NCI-H187 (cell line): ENCODE results near the gene STARD13.

Experiments used
- DNase-seq, 2 experiments: peaks; one replicate each; lab custom pipeline; 2025; lab: John Stamatoyannopoulos, UW

The STARD13 gene

DNA sequence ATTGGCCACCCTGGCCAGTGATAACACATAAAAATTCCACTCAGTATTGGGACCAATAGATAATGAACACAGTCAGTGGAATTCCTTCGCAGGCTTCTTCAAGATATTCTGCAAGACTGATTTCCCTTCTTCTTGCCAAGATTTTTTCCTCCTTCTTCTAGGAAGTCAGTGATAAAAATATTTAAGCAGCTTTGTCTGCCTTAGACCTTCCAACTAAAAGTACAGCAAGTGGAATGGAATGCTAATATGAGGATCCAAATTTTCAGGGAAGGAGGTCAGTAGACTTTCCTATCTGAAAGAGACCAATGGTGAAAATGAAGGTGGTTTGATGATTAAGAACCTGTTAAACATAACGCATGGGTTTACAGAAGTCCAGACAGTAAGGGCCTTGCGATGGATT, 9.6 kb downstream of the STARD13 start:
- DNase-seq, result no peak

DNA sequence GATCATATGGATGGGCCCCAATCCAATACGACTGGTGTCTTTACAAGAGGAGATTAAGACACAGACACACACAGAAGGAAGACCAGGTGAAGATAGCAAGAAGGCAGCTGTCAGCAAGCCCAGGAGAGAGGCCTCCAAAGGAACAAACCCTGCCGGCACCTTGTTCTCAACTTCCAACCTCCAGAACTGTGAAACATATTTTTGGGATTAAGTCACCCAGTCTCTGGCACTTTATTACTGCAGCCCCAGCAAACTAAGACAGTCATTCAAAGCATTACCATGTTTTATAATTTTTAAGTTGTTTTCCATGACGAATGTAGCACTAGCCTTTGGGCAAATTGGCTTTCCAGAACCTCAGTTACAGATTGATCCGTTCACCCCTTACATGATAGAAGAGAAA, 11.3 kb downstream of the STARD13 start:
- DNase-seq, result no peak

DNA sequence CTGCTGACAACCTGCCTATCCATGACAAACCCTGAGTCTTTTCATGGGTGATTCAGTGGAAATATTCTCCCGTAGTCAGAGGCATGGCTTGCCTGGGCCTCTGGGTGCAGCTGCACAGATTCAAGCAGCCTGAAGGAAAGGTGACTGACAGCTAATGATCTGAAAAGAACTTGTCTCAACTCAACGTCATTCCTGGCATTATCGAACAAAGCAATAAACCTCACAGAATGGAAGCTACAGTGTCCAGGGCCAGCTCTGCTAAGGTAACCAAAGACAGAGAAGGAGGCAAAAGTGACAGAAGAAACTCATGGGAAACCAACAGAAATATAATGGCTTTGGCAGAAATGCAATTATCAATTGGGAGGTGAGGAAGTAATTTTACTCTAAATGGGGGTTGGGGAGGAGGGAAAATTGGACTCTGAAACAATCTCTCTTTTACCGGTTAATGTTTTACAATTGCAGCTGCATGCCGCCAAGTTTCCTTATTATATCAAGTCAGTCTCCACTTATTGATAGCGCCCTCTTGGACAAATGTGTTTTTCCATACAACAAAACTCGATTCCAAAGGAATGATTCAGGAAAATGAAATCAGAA, 12.9 kb downstream of the STARD13 start:
- DNase-seq, result no peak

DNA sequence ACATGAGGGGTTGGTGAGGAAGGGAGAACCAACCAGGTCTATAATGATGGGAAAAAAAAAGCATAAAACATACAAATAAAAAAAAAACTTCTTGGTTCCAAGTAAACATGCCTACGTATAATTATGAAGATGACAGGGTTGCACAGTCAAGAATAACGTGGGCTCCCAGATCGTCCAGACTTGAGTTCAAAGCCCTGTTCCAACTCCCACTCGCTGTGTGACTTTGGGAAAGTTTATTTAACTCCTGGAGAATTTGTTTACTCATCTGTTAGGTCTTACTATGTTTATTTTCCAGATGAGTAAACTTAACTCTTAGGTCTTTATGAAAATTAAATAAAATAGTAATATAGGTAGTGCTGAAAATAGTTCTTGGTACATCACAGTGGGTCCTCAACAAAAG, 13.8 kb downstream of the STARD13 start:
- DNase-seq, result no peak

DNA sequence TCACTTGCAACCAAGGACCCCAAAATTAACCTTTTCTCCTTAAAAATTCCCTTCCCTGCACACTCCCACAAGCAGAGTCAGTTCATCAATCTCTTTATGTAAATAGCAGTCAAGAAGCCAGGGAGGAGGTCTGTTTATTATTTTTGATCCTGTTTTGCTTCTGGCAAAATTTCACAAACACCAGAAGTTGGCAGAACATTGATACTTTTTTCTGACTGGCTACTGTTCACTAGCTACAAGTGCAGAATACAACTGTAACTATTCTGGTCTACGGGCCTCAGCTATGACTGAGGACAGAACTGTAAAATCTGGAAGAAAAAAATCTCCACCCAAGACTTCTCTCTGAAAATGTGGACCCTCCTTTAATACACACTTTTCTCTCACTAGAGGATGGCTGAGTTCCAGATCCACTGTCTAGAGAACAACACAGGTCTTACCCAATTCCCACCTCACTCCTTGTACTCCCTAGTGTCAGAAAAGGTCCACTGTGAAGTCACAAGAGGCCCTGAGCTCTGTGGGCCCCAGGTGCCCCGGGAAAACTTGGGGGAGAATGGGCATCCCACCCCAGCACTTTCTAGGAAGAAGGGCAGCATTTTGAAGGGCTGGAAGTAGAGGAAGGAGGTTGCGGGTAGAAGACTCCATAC, 14.5 kb downstream of the STARD13 start:
- no peak for DNase-seq

DNA sequence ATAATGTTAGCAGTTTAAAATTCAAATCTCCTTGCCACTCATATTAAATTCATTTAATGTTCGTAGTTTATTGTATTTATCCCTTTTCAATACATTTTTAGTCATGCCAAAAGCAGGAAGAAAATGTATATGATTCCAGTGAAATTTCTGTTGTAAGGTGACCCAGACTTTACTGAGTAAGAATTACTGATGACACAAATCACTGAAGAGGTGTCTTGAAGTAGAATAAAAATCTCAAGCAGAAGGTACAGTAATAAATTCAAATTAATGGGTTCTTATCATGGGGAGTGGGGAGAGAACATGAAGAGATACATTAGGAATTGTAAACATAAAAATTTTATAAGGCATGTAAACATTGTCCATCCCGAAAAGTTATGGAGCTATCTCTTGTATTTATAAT, 19.9 kb downstream of the STARD13 start:
- DNase-seq, result no peak

DNA sequence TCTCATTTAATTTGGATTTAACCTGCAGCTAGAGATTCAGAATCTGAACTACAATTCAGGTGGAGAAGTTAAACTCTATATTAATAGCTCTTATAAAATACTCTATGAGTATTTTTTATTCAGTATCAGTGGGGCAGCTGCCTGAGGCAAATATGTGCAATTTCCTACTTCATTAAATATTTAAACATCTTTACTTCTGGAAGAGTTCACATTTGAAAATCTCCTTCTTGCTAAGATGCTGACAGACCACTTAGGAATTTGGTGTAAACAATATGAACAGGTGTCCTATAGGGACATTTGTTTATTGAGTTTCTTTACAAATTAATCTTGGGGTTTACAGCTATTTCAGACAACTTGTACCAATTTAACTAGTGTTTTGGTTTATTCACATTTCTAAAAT, 20.4 kb downstream of the STARD13 start:
- DNase-seq, result no peak

DNA sequence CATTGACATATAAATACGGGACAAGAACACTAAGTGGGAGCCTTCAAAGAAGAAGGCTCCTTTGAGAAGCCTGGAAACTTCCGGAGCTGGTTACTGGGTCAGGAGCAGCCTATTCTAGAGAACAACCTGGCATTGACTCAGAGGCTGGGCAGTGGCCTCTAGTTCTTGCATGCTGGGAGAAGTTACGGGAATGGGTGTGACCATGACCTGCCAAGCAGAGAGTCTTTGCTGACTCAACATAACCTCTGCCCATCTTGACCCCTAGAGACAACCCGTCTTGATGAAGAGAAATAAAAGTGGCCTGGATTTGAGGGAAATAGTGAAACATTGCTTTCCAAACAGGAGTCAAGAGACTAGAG, 21.0 kb downstream of the STARD13 start:
- no peak for DNase-seq

DNA sequence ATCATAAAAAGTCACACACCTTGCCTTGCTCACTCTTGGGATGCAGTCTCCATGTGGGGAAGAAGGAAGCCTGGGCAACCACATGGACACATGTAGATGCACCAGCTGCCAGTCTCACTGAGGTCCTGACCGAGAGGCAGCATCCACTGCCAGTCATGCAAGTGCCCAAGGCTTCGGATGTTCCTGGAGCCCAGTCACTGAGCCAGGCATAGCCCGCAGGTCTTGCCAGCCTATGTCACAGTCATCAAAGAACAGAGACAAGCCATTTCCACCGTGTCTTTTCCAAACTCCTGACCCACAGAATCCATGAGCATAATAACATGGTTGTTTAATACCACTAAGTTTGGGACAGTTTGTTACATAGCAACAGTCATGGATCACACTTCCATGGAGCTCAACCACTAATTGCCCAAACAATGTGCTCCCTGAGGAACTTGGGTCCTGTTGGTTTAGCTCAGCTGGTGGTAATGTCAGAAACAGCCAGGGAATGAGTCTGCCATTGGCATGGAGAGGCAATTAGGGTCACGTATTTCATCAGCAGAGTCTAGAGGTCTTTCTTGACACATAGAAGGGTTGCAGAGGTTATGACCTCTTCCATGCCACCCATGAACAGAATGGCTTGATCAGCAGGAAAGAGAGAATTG, 21.5 kb downstream of the STARD13 start:
- no peak for DNase-seq

DNA sequence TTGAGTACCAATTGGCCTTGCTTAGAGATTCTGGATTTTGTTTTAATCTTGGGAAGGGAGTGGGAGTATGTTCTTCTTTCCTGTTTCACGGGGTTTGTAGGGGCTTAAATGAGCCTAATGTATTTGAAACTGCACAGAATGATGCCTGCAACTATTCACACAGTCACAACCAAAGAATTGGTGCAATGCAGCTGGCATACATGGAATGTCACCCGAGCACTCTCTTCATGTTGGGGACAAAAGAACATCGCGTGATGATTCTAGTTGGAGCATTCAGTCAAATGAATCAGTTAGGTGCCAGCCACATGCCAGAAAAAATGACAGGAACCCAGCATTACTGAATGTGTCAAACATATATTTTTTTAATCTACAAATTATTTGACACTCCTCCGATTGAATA, 22.1 kb downstream of the STARD13 start:
- DNase-seq, result no peak

DNA sequence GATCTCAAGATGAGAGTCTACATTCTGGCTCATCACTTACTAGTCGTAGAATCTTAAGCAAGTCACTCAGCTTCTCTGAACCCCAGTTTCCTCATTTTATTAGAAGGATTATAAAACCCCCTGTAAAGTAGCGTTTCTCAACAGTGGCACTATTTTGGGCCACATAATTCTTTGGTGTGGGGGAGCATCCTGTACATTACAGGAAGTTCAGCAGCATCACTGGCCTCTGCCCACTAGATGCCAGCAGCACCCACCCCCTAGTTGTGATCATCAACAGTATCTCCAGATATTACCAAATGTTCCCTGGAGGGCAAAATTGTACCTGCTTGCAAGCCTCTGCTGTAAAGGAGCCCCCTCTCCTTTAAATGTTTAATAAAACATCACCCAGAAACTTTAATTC, 22.6 kb downstream of the STARD13 start:
- DNase-seq, result no peak

DNA sequence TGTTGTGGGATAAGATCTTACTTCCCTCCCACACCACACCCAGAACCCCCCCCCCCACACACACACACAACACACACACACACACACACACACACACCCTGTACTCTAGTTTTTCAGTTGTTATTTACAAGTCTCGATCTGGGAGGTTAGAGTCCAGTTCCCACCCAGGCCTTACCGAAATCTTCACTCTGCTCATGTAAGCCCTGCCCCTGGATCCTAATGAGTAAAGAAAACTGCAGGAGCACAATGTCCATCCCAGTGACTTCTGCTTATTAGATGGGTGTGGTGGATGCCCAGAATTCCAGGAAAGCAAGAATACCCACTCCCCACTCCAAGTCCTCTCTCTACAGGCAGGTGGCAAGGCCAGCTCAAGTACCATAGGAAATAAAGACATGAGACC, 23.0 kb downstream of the STARD13 start:
- DNase-seq, result no peak

DNA sequence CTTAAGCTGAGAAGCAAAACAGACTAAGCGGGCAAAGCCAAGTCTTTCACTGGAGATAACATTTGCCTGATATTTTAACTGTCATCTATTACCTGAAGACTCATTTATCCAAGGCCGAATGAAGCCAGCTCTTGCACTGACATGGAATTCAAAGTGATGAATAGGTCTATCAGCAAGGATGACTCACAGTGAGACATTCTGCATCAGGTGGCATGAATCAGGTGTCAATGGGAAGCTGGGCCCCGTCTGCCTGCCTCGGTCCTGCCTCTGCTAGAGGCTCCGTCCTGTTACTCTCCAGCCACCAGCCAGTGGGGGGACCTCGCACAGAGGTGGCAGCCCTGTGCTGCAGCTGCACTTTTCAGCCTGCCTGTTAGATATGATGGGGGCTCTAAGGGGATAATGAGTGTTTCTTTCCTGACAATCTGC, 23.5 kb downstream of the STARD13 start:
- DNase-seq, result no peak

DNA sequence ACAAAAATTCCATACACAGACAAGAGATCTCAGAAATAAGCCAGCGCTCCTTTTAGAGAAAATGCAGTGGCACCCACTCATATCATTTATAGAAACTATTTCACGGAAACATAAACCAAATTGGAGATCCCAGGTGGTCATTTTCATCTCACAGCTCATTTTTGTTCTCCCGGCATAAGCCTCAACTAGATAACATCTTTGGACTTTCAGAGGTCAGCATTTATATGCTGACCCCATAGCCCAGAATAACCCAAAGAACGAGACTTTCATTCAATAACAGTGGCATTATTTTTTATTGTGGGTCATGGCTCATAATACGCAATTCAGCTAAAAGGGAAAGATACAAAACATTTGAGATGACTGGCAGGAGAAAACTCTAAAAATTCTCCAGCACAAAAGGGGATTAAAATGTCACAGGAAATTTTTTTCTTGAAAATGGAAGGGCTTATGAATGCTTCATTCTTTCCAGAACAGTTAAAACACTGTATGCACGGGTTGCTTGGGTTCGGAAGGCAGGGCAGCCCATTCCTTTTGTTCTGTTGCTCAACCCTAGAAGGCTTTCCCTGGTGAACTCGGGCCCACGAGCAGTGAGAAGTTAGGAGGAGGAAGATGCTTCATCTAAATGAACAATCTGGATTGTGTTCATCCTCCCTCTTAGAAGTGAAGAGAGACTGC, 24.0 kb downstream of the STARD13 start:
- DNase-seq, result no peak

DNA sequence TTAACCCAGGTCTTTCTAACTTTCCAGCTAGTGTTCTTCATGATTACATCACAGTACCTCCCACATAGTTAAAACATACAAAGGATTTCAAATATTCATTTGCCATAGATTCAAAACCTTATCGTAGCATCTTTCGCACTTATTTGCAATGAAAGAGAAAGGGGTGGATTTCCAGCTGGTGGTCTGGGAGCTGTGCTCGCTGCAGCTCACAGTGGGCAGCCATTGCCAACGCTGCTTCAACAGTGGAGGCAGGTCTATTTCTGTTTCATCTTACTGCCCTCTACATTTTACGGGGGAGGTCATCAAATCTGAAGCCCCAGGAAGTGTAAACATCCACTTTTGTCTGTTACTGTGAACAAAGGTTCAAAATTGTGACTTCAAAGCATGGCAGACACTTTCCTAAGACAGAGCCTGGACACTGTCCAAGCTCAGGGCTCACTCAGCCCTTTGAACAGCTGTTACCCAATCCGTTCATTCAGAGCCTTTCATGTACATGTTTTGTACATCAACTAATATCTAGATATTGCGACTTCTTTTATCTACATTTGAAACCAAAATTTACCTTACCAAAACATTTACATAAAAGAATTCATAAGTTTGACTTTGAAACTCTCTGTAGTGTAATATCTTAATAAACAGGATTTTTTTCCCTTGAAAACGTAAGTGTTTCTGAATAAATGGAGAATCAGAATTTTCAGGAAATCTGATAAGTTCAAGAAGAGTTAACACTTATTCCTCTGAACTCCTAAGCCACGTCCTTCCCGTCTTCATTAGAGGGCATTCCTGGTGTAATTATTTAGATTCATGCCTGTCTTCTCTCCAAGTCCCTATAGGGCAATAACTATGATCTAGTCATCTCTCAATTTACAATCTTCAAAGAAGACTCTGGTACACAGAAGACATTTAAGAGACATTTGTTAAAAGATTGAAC, 25.1 kb downstream of the STARD13 start:
- no peak for DNase-seq

DNA sequence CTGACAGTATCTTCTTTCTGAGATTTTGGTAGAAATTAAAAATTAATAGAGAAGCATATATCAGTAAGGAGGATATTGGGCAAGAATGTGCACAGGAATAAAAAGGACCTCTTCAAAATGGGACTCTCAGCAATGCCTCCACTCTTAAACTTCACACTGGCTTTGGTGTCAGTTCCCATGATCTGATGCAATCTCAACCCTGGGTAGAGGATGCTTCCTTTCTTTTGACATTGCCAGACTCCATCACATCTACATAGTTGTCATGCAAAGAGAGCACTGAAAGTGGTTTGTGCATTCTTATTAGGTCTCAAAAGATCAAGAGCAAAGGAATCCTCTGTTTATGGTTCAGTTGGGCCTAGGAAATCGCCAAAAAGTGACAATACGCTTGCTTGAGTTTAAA, 26.3 kb downstream of the STARD13 start:
- no peak for DNase-seq

DNA sequence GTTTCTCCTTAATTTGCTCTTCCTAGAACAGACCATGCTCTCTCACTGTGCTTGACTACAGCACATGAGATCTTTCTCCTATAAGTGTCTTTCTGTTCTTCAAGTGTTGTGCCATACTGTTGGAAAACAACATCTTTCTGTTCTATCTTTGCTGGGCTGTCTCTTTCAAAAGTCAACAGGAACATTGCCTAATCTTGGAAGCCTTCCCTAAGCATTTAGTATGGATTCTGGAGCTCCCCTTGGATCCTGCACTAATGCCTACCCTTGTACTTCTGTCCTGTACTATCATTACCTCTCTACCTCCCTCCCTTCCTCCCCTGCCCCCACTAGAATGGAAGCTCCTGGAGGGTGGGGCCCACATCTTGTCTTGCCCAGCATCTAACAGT, 26.8 kb downstream of the STARD13 start:
- DNase-seq, result no peak

DNA sequence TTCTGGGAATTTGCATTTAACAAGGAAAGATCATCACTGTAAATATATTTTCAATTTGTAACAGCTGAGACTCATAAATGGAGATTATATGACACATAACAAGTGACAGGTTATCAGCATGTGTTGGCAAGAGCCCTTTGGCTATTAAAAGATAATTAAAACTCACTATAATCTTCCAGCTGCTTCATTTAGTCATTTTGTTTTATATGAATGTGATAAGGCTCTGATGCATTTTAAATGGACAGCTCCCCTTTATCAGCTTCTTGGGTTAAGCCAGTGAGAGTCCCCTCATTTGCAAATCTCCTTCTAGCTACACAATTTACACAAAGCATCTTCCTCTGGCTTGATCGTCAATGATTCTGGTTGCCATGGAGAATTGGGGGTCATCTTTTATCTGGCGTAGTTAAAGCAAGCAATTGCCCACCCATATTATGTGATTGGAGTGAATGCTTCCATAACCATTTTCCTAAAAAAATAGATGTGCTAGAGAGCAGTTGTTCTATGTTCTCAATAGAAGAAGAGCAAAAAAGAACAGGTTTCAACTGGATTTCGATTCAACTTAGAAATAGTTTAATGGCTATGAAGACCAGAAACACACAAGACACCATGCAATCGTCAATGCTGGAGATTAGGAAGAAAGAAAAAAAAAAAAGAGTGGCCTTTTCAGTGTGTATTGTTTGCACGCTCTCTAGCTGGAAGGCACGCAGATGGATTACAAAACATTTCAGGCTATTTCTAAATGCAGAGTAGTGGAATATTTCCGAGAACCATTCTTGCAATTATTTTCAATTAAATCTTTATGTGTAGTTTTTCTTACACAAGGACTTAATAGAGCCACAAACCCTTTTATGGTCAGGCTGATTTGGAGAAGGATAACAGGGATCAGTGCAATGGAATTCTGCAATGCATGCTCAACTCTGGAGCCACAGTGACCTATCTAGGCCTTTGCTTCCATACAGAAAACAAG, 27.4 kb downstream of the STARD13 start:
- no peak for DNase-seq

DNA sequence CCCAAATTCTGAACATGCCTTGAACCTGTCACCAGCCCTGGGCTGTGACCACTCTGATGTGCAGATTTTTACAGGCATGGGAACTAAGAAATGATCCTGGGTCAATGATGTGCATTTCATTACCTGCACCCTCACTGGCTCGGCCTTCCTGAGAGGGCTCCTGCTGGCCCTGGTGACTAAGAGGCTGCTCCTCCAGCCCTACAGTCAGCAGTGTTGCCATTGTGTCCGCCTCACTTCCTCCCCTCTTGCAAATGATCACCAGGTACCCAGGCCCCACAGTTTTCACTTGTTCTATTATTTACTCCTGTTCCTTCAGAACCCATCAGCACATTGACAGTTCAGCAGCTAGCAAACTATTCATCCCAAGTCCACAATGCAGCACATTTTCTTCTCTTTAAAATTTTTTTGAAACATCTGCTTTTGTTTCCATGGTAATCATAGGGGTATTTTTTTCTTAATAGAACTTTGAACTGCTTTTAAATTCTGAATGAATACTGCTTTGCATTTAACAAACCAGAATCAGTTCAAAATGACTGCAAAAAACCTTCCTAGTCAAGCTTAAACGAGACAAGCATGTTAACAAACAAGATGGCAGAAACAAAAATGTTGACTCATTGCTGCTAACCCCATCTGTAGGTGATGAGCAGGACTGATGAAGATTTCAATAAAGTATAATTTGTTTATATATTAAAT, 29.3 kb downstream of the STARD13 start:
- no peak for DNase-seq

DNA sequence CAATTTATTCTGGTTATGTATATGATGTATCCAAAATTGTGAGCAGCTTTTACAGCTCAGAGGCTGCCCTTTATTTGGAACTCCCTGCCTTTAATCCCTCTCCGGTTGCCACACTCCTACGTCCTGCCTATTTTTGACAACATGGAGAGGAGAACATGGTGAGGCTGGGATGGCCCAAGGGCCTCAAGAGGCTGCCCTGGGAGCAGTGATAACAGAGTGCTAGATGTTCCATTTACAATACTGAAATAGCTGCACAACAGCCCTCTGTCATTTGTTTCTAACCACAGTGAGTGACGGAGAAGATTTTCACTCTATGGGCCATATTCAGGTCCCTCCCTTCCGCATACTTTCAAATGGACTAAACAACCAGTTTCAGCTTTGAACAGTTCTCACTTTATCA, 33.4 kb downstream of the STARD13 start:
- DNase-seq, result no peak
